ENCODE data around the gene TMEM243.
"Not testable (repeated sequence)": the region's sequence is repeated elsewhere in the genome, so short reads cannot be mapped to it uniquely, and the experiment has no call there.

The TMEM243 gene

DNA sequence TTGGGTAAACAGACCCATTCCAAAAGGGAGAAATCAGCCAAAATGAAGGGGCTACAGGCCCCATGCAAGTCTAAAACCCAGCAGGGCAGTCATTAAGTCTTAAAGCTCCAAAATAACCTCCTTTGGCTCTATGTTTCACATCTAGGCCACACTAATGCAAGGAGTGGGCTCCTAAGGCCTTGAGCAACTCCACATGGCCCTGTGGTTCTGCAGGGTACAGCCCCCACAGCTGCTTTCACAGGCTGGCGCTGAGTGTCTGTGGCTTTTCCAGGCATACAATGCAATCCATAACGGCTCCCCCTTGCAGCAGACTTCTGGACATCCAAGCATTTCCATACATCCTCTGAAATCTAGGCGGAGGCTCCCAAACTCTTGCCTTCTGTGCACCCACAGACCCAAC is 9.0 kb downstream of the TMEM243 start:
- DNase-seq (ENCODE audit: low read depth): no peak
- Histone ChIP-seq H3K9ac (ENCODE audit: low read length) (no peak overlapping the region), H3K9me3 (ENCODE audit: control insufficient read depth, low read length) (peaks cover 8% of the 10 kb centered on the region), H3K4me1 (ENCODE audit: control insufficient read depth, insufficient read depth, low read length) (peaks cover 24% of the 10 kb centered on the region), H3K27me3 (replicated peaks; ENCODE audit: control insufficient read depth, insufficient read depth, low read length) (no peaks in the 10 kb centered on the region), H3K36me3 (ENCODE audit: control insufficient read depth, insufficient read depth, low read length, severe bottlenecking) (peaks cover 6% of the 10 kb centered on the region), H3K4me3 (ENCODE audit: low read length) (no peak overlapping the region)

DNA sequence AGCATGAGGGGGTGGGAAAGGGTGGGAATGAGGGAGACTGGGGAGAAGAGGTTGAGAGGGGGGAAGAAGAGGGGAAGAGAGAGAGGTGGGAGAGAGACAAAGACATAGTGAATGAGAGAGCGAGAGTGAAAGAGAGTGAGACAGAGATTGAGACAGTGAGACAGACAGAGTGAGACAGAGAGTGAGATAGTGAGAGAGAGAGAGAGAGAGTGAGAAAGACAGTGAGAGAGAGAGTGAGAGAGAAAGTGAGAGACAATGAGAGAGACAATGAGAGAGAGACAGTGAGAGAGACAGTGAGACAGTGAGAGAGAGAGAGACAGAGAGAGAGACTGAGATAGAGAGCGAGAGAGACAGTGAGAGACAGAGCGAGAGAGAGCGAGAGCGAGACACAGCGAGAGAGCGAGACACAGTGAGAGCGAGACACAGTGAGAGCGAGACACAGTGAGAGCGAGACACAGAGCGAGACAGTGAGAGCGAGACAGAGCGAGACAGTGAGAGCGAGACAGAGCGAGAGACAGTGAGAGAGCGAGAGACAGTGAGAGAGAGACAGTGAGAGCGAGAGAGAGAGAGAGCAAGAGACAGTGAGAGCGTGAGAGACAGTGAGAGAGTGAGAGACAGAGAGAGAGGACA is 10.1 kb downstream of the TMEM243 start:
- Histone ChIP-seq H3K4me1 (ENCODE audit: control insufficient read depth, insufficient read depth, low read length) (peaks cover 21% of the 10 kb centered on the region), H3K27me3 (replicated peaks; ENCODE audit: control insufficient read depth, insufficient read depth, low read length) (no peaks in the 10 kb centered on the region), H3K4me3 (ENCODE audit: low read length) (no peak overlapping the region), H3K9me3 (ENCODE audit: control insufficient read depth, low read length) (peaks cover 18% of the 10 kb centered on the region), H3K9ac (ENCODE audit: low read length) (no peak overlapping the region), H3K36me3 (ENCODE audit: control insufficient read depth, insufficient read depth, low read length, severe bottlenecking) (peaks cover 9% of the 10 kb centered on the region)
- no peak for DNase-seq (ENCODE audit: low read depth)

- Histone ChIP-seq H3K27me3 (replicated peaks; ENCODE audit: control insufficient read depth, insufficient read depth, low read length) (no peaks in the 10 kb centered on the region), H3K36me3 (ENCODE audit: control insufficient read depth, insufficient read depth, low read length, severe bottlenecking) (peaks cover 17% of the 10 kb centered on the region), H3K4me3 (ENCODE audit: low read length) (no peak overlapping the region), H3K9ac (ENCODE audit: low read length) (no peak overlapping the region), H3K9me3 (ENCODE audit: control insufficient read depth, low read length) (peaks cover 18% of the 10 kb centered on the region), H3K4me1 (ENCODE audit: control insufficient read depth, insufficient read depth, low read length) (no peaks in the 10 kb centered on the region)
- DNase-seq (ENCODE audit: low read depth): no peak
Measured at GRCh38 chr7:87206361-87206760, 13.2 kb downstream of the TMEM243 start.

GRCh38 chr7:87205701-87206100 is 13.8 kb downstream of the TMEM243 start:
- not testable (repeated sequence) for H3K9ac ChIP-seq (ENCODE audit: low read length); H3K4me1 ChIP-seq (ENCODE audit: control insufficient read depth, insufficient read depth, low read length); H3K27me3 ChIP-seq (replicated peaks; ENCODE audit: control insufficient read depth, insufficient read depth, low read length); DNase-seq (ENCODE audit: low read depth); H3K4me3 ChIP-seq (ENCODE audit: low read length)
- Histone ChIP-seq H3K9me3 (ENCODE audit: control insufficient read depth, low read length) (peaks cover 18% of the 10 kb centered on the region), H3K36me3 (ENCODE audit: control insufficient read depth, insufficient read depth, low read length, severe bottlenecking) (peaks cover 17% of the 10 kb centered on the region)

GRCh38 chr7:87204933-87205332 is 14.6 kb downstream of the TMEM243 start:
- no peak overlapping the region for H3K9ac ChIP-seq (ENCODE audit: low read length)
- no peaks in the 10 kb centered on the region for H3K27me3 ChIP-seq (replicated peaks; ENCODE audit: control insufficient read depth, insufficient read depth, low read length)
- H3K4me3 ChIP-seq (ENCODE audit: low read length): no peak overlapping the region
- H3K4me1 ChIP-seq (ENCODE audit: control insufficient read depth, insufficient read depth, low read length): no peaks in the 10 kb centered on the region
- DNase-seq (ENCODE audit: low read depth): no peak
- peaks cover 24% of the 10 kb centered on the region for H3K36me3 ChIP-seq (ENCODE audit: control insufficient read depth, insufficient read depth, low read length, severe bottlenecking)
- peaks cover 18% of the 10 kb centered on the region for H3K9me3 ChIP-seq (ENCODE audit: control insufficient read depth, low read length)

- H3K4me3 ChIP-seq (ENCODE audit: low read length); DNase-seq (ENCODE audit: low read depth); H3K27me3 ChIP-seq (replicated peaks; ENCODE audit: control insufficient read depth, insufficient read depth, low read length); H3K4me1 ChIP-seq (ENCODE audit: control insufficient read depth, insufficient read depth, low read length); H3K9ac ChIP-seq (ENCODE audit: low read length): not testable (repeated sequence)
- peaks cover 18% of the 10 kb centered on the region for H3K9me3 ChIP-seq (ENCODE audit: control insufficient read depth, low read length)
- peaks cover 32% of the 10 kb centered on the region for H3K36me3 ChIP-seq (ENCODE audit: control insufficient read depth, insufficient read depth, low read length, severe bottlenecking)
Measured at GRCh38 chr7:87203929-87204328, 15.6 kb downstream of the TMEM243 start.

DNA sequence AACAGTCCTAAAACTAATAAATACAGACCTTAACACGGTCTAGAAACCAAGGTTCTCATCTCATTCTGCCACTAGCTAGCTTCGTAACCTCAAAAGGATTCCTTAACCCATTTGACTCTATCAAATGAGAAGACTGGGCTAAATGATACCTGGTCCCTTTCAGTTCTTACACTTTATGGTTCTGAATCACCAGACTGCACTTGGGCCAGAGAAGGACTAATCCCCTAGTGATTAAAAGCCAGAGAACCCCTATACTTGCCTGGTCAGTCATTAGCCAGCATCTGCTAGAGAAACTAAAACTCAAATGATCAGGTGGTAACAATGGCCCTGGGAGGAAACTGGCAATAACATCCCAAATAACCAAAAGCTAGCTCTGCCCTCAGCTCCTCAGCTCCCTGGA is 16.8 kb downstream of the TMEM243 start:
- H3K9me3 ChIP-seq (ENCODE audit: control insufficient read depth, low read length): peaks cover 18% of the 10 kb centered on the region
- H3K27me3 ChIP-seq (replicated peaks; ENCODE audit: control insufficient read depth, insufficient read depth, low read length): no peaks in the 10 kb centered on the region
- no peak for DNase-seq (ENCODE audit: low read depth)
- H3K4me1 ChIP-seq (ENCODE audit: control insufficient read depth, insufficient read depth, low read length): no peaks in the 10 kb centered on the region
- H3K36me3 ChIP-seq (ENCODE audit: control insufficient read depth, insufficient read depth, low read length, severe bottlenecking): peaks cover 43% of the 10 kb centered on the region
- H3K9ac ChIP-seq (ENCODE audit: low read length): no peak overlapping the region
- H3K4me3 ChIP-seq (ENCODE audit: low read length): no peak overlapping the region

DNA sequence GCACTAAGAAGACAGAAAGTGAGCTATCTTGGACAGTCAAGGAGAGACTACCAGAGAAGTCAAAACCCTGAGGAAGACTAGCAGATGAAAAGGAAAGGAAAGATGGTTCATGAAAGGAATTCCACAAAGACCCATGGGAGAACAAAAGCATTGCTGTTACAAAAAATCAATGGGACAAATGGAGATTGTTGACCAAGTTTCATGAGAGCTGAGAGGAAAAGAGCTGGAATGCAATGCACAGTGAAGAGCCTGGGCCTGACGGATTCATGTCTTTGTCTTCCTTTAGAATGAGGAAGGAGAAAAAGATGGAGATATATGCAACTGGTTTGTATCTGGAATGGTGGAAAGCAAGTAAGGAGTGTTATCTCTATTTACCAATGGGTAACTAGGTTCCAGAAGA is 17.3 kb downstream of the TMEM243 start:
- no peak for DNase-seq (ENCODE audit: low read depth)
- Histone ChIP-seq H3K9me3 (ENCODE audit: control insufficient read depth, low read length) (peaks cover 18% of the 10 kb centered on the region), H3K9ac (ENCODE audit: low read length) (no peak overlapping the region), H3K27me3 (replicated peaks; ENCODE audit: control insufficient read depth, insufficient read depth, low read length) (no peaks in the 10 kb centered on the region), H3K36me3 (ENCODE audit: control insufficient read depth, insufficient read depth, low read length, severe bottlenecking) (peaks cover 48% of the 10 kb centered on the region), H3K4me3 (ENCODE audit: low read length) (no peak overlapping the region), H3K4me1 (ENCODE audit: control insufficient read depth, insufficient read depth, low read length) (no peaks in the 10 kb centered on the region)

GRCh38 chr7:87199700-87200450 is 19.7 kb downstream of the TMEM243 start:
- peaks cover 67% of the 10 kb centered on the region for H3K36me3 ChIP-seq (ENCODE audit: control insufficient read depth, insufficient read depth, low read length, severe bottlenecking)
- no peak overlapping the region for H3K4me3 ChIP-seq (ENCODE audit: low read length)
- H3K4me1 ChIP-seq (ENCODE audit: control insufficient read depth, insufficient read depth, low read length): peaks cover 6% of the 10 kb centered on the region
- no peaks in the 10 kb centered on the region for H3K27me3 ChIP-seq (replicated peaks; ENCODE audit: control insufficient read depth, insufficient read depth, low read length)
- peaks cover 5% of the 10 kb centered on the region for H3K9me3 ChIP-seq (ENCODE audit: control insufficient read depth, low read length)
- DNase-seq (ENCODE audit: low read depth): no peak
- no peak overlapping the region for H3K9ac ChIP-seq (ENCODE audit: low read length)

GRCh38 chr7:87199241-87199640 is 20.3 kb downstream of the TMEM243 start:
- no peak overlapping the region for H3K9ac ChIP-seq (ENCODE audit: low read length)
- no peak overlapping the region for H3K4me3 ChIP-seq (ENCODE audit: low read length)
- DNase-seq (ENCODE audit: low read depth): no peak
- H3K27me3 ChIP-seq (replicated peaks; ENCODE audit: control insufficient read depth, insufficient read depth, low read length): no peaks in the 10 kb centered on the region
- H3K9me3 ChIP-seq (ENCODE audit: control insufficient read depth, low read length): no peaks in the 10 kb centered on the region
- H3K4me1 ChIP-seq (ENCODE audit: control insufficient read depth, insufficient read depth, low read length): peaks cover 6% of the 10 kb centered on the region
- peaks cover 71% of the 10 kb centered on the region for H3K36me3 ChIP-seq (ENCODE audit: control insufficient read depth, insufficient read depth, low read length, severe bottlenecking)

GRCh38 chr7:87193912-87194311 is 25.6 kb downstream of the TMEM243 start:
- Histone ChIP-seq H3K4me3 (ENCODE audit: low read length) (no peak overlapping the region), H3K36me3 (ENCODE audit: control insufficient read depth, insufficient read depth, low read length, severe bottlenecking) (peaks cover 98% of the 10 kb centered on the region)

More at GRCh38 chr7:87193912-87194311, 25.6 kb downstream of the TMEM243 start:
- Histone ChIP-seq H3K27me3 (replicated peaks; ENCODE audit: control insufficient read depth, insufficient read depth, low read length) (no peaks in the 10 kb centered on the region), H3K9ac (ENCODE audit: low read length) (no peak overlapping the region), H3K9me3 (ENCODE audit: control insufficient read depth, low read length) (no peaks in the 10 kb centered on the region), H3K4me1 (ENCODE audit: control insufficient read depth, insufficient read depth, low read length) (peaks cover 6% of the 10 kb centered on the region)
- no peak for DNase-seq (ENCODE audit: low read depth)

Measured in adipocyte (in vitro differentiated cells).